Stimulated activated naive B cell treated with anti-CD40 and anti-IgM and Interleukin-4, amounts not matched to agents 10 μg/mL and 1 μg/mL and 100 μg/mL, for 72 hours (primary cell): ENCODE results near the gene CSNK1E.
"Not testable (repeated sequence)": the region's sequence is repeated elsewhere in the genome, so short reads cannot be mapped to it uniquely, and the experiment has no call there.

ENCODE experiments used
- ATAC-seq, 2 donors: fragments of 150-1000 bp; cut with Tn5 transposase; replicated peaks; 2 replicates each; pipeline ENCODE4 v1.10.0; 2021; ENCODE audit warnings: moderate library complexity in 1 of 2
- DNase-seq: peaks from one replicate; pipeline ENCODE4 v3.0.0; 2021
- H3K27ac Mint-ChIP-seq: one replicate; pipeline ENCODE4 v1.8.0; 2022; ENCODE audit warnings: mild to moderate bottlenecking, mixed read lengths
- H3K27me3 Mint-ChIP-seq, 2 donors: one replicate each; pipeline ENCODE4 v1.8.0; 2022; ENCODE audit warnings: mixed read lengths in 2 of 2
- H3K36me3 Mint-ChIP-seq, 2 donors: one replicate each; pipeline ENCODE4 v1.8.0; 2022; ENCODE audit warnings: mixed read lengths in 2 of 2, mild to moderate bottlenecking in 1 of 2
- H3K4me1 Mint-ChIP-seq, 2 donors: one replicate each; pipeline ENCODE4 v1.8.0; 2022; ENCODE audit warnings: mixed read lengths in 2 of 2, mild to moderate bottlenecking in 1 of 2
- H3K4me3 Mint-ChIP-seq, 2 donors: one replicate each; pipeline ENCODE4 v1.8.0; 2022; ENCODE audit warnings: mild to moderate bottlenecking in 2 of 2, mixed read lengths in 2 of 2, moderate library complexity in 1 of 2
- H3K9me3 Mint-ChIP-seq, 2 donors: one replicate each; pipeline ENCODE4 v1.8.0; 2022; ENCODE audit warnings: mixed read lengths in 2 of 2, mild to moderate bottlenecking in 1 of 2

The CSNK1E gene

DNA sequence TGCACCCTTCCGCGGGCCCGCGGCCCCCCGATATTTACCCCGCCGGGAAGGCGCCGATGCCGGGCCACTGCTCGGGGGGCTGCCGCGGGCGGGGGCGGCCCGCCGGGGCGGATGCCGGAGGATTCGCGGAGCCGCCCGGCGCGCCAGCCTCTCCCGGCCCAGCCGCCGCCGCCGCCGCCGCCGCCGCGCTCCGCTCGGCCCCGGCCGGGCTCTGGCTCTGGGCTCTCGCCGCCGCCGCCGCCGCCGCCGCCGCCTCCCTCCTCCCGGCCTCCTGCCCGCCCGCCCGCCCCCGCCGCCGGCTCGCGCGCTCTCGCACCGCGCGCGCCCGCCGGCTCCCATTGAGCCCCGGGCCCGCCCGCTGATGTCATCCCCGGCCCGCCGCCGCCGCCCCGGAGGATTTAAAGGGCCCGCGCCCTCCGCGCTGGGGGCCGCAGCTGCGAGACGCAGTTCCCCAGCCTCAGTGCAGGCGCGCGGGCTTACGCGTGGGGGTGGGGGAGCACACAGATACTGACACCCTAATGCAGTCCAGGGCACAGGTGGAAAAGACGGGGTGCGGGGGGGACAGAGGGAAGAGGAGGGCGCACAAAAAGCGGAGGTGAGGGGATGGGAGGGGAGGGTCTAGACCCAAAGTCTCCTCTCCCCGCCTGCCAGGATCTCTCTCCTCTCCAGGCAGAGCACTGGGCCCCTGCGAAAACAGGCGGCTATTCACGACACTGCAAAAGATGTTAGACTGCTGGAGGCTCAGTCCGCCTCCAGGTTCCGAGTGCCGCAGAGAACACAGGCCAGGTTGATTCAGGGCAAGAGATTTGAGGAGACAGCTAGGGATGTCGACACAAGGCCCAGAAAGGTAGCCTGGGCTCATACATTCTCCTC, at the start of gene CSNK1E:
CSNK1E (minus strand) TSS at position 312 of the 873 bp plus-strand sequence. CDS start 3,276 bp downstream, outside the sequence.
- DNase-seq: peak; percentile 49
- peak within 1 kb of the TSS; percentile 89 to 95 for H3K4me3 Mint-ChIP-seq
- H3K9me3 Mint-ChIP-seq: no peaks in the 10 kb centered on the region
- ATAC-seq: peak; percentile 62 to 73
- H3K4me1 Mint-ChIP-seq: peaks cover 44 to 56% of the 10 kb centered on the region in 2 donors
- peak within 1 kb of the TSS; percentile 92 for H3K27ac Mint-ChIP-seq
- peaks cover 9 to 22% of the 10 kb centered on the region in 2 donors for H3K36me3 Mint-ChIP-seq
- H3K27me3 Mint-ChIP-seq: no peaks in the 10 kb centered on the region

DNA sequence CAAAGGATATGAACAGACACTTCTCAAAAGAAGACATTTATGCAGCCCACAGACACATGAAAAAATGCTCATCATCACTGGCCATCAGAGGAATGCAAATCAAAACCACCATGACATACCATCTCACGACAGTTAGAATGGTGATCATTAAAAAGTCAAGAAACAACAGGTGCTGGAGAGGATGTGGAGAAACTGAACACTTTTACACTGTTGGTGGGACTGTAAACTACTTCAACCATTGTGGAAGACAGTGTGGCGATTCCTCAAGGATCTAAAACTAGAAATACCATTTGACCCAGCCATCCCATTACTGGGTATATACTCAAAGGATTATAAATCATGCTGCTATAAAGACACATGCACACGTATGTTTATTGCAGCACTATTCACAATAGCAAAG, 48.6 kb upstream of the CSNK1E start:
- not testable (repeated sequence) for H3K27me3 Mint-ChIP-seq, DNase-seq, H3K27ac Mint-ChIP-seq, H3K4me3 Mint-ChIP-seq, H3K9me3 Mint-ChIP-seq, ATAC-seq
- Mint-ChIP-seq H3K36me3 (peaks cover 21 to 32% of the 10 kb centered on the region in 2 donors), H3K4me1 (peaks cover 12 to 19% of the 10 kb centered on the region in 2 donors)

DNA sequence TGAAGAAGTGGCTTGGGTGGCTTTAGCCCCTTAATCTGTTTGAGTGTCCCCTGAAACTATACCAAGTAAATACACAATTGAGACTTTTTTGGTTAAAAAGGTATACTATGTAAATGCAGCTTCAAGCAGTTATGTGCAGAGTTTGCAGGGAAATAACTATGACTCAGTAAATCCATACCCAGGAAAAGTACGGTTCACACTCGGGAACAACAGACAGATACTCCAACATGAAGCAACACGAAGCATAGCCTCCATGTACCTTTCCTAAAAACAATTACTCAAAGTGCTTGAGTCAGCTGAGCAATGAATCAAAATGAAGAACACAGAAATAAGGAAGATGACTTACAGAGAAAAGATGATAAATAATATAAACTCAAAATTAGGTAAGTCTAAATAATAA, 47.9 kb upstream of the CSNK1E start:
- H3K27me3 Mint-ChIP-seq, H3K4me3 Mint-ChIP-seq, ATAC-seq, H3K27ac Mint-ChIP-seq, DNase-seq, H3K9me3 Mint-ChIP-seq: not testable (repeated sequence)
- peaks cover 21 to 28% of the 10 kb centered on the region in 2 donors for H3K36me3 Mint-ChIP-seq
- H3K4me1 Mint-ChIP-seq: peaks cover 10 to 17% of the 10 kb centered on the region in 2 donors

DNA sequence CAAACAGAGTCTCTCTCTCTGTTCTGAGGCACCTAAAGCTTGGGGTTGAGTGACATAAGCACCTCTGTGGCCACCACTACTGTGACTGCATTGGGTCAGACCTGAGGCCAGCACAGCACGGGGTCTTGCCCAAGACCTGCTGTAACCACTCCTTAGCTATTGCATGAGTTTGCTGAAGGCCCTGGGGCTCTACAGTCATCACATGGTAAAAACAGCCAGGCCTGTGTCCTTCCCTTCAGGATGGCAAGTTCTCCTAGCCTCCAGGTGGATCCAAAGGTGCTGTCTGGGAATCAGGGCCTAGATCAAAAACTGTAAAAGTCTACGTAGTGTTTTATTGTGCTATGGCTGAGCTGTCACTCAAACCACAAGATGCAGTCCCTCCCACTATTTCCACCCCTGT, 43.3 kb upstream of the CSNK1E start:
- H3K27me3 Mint-ChIP-seq, H3K27ac Mint-ChIP-seq, H3K9me3 Mint-ChIP-seq, H3K4me1 Mint-ChIP-seq, H3K4me3 Mint-ChIP-seq, ATAC-seq, DNase-seq: not testable (repeated sequence)
- peaks cover 22 to 27% of the 10 kb centered on the region in 2 donors for H3K36me3 Mint-ChIP-seq

DNA sequence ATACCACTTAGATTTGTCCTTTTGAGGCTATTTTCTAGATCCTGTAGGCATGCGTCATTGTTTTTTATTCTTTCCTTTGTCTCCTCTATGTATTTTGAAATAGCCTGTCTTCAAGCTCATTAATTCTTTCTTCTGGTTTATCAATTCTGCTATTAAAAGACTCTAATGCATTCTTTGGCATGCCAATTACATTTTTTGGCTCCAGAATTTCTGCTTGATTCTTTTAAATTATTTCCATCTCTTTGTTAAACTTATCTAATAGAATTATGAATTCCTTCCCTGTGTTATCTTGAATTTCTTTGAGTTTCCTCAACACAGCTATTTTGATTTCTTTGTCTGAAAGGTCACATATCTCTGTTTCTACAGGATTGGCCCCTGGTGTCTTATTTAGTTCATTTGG, 42.6 kb upstream of the CSNK1E start:
- not testable (repeated sequence) for H3K27ac Mint-ChIP-seq, H3K4me3 Mint-ChIP-seq, H3K9me3 Mint-ChIP-seq, DNase-seq, H3K27me3 Mint-ChIP-seq, H3K4me1 Mint-ChIP-seq, ATAC-seq
- peaks cover 21 to 25% of the 10 kb centered on the region in 2 donors for H3K36me3 Mint-ChIP-seq

DNA sequence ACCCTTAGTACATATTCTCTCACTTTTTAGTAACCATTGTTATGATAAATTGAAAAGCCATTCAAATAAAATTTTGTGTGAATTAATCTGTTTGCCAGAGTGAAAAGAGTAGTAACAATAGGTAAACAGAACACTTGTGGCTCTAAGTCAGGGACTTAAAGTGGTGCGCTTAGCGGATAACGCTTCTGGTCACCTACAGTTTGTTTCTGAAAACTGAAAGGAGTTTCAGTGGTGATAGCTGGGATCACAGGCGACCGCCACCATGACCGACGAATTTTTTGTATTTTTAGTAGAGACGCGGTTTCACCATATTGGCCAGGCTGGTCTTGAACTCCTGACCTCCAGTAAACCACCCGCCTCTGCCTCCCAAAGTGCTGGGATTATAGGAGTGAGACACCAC, 40.7 kb upstream of the CSNK1E start:
- ATAC-seq, H3K4me1 Mint-ChIP-seq: not testable (repeated sequence)

DNA sequence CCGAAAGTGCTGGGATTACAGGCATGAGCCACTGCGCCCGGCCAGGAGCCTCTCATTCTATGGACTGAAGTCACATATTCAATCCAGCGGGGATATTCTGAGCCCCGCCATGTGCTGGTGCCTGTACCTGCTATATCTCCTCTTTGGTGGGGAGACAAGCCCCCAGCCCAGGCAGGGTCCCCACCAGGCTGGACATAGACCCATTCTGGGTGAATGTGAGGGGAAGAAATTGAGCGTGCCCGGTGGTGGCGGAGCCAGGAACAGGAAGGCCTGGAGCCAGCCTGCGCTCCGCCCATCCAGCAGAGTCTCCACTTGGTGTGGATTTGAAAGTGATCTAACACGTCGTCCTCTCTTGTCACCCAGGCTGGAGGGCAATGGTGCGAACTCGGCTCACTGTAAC, 38.0 kb upstream of the CSNK1E start:
- no peaks in the 10 kb centered on the region for H3K27me3 Mint-ChIP-seq
- DNase-seq: no peak
- no peak for ATAC-seq
- H3K27ac Mint-ChIP-seq: peak overlapping the region; percentile 47
- no peak overlapping the region for H3K4me3 Mint-ChIP-seq
- peaks cover 1 to 15% of the 10 kb centered on the region in 2 donors for H3K4me1 Mint-ChIP-seq
- peaks cover 24 to 33% of the 10 kb centered on the region in 2 donors for H3K36me3 Mint-ChIP-seq
- no peaks in the 10 kb centered on the region for H3K9me3 Mint-ChIP-seq

More for the DNA sequence above, 40.7 kb upstream of the CSNK1E start:
- not testable (repeated sequence) for H3K4me3 Mint-ChIP-seq, H3K27me3 Mint-ChIP-seq, H3K27ac Mint-ChIP-seq, DNase-seq, H3K9me3 Mint-ChIP-seq
- H3K36me3 Mint-ChIP-seq: peaks cover 15 to 23% of the 10 kb centered on the region in 2 donors

DNA sequence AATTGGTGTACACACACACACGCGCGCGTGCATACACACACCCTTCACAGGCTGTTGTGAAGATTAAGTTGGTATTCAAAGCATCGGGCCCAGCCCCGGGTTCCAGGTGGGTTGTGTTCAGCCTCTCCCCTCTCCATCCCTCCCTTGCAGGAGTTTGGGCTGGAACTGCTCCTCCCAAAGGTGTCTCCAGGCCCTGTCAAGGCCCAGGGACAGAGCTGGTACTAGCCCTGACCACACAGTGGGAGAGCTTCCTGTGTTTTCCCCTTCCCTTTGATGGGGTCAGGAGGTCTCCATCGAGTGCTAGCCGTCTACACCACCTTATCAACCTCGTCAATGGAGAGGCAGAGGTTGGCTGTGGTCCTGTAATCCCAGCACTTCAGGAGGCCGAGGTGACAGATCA, 36.5 kb upstream of the CSNK1E start:
- Mint-ChIP-seq H3K27me3 (no peaks in the 10 kb centered on the region), H3K4me3 (no peak overlapping the region), H3K9me3 (no peaks in the 10 kb centered on the region), H3K27ac (no peak overlapping the region), H3K4me1 (peaks cover 4 to 21% of the 10 kb centered on the region in 2 donors), H3K36me3 (peaks cover 12 to 24% of the 10 kb centered on the region in 2 donors)
- DNase-seq: no peak
- ATAC-seq: peak; percentile 12 to 15

DNA sequence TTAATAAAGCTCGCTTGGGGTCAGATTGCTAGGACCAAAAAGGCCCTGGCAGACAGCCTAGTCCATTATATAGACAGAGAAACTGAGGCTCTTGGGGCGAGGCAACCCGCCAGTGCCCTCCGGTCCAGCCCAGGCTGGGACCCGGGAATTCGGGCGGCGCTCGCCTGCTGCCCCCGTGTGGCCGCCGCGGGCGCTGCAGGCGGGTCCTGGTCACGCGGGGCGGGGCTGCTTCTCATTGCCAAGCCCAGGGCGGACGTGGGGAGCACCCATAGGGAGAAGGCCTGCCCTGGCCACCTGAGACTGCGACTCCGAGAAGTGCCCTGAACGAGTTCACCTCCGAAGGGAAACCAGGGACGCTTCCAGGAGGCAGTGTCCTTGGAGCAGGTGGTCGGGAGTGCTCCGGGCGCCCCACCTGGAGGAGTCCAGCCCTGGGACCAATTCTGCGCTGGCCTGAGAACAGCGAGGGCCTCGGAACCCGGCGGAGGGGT, 36.0 kb upstream of the CSNK1E start:
- Mint-ChIP-seq H3K9me3 (no peaks in the 10 kb centered on the region), H3K27ac (peak overlapping the region; percentile 91), H3K27me3 (no peaks in the 10 kb centered on the region), H3K4me1 (peaks cover 6 to 27% of the 10 kb centered on the region in 2 donors), H3K4me3 (no peak overlapping the region), H3K36me3 (peaks cover 11 to 23% of the 10 kb centered on the region in 2 donors)
- DNase-seq (peak; percentile 54), ATAC-seq (peak; percentile 67 to 68)

DNA sequence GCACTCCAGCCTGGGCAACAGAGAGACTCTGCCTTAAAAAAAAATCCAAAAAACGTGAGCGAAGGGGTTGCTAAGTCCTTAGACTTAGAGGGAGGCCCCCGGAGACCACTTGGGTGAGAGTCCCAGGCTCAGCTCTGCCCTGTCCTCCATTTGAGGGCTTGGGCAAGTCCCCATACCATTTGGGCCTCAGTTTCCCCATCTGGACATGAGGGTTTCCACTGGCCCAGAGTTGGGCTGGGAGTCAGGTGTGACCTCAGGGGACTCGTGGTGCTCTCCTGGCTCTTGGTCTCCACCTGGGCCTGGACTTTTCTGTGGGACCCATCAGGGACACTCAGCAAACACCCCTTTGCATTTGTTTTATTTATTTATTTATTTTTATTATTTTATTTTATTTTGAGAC, 35.2 kb upstream of the CSNK1E start:
- Mint-ChIP-seq H3K9me3 (no peaks in the 10 kb centered on the region), H3K36me3 (peaks cover 11 to 23% of the 10 kb centered on the region in 2 donors), H3K4me3 (no peak overlapping the region), H3K27me3 (peaks cover 0 to under 1% of the 10 kb centered on the region in 2 donors), H3K4me1 (peaks cover 11 to 34% of the 10 kb centered on the region in 2 donors), H3K27ac (no peak overlapping the region)
- ATAC-seq: no peak
- no peak for DNase-seq

DNA sequence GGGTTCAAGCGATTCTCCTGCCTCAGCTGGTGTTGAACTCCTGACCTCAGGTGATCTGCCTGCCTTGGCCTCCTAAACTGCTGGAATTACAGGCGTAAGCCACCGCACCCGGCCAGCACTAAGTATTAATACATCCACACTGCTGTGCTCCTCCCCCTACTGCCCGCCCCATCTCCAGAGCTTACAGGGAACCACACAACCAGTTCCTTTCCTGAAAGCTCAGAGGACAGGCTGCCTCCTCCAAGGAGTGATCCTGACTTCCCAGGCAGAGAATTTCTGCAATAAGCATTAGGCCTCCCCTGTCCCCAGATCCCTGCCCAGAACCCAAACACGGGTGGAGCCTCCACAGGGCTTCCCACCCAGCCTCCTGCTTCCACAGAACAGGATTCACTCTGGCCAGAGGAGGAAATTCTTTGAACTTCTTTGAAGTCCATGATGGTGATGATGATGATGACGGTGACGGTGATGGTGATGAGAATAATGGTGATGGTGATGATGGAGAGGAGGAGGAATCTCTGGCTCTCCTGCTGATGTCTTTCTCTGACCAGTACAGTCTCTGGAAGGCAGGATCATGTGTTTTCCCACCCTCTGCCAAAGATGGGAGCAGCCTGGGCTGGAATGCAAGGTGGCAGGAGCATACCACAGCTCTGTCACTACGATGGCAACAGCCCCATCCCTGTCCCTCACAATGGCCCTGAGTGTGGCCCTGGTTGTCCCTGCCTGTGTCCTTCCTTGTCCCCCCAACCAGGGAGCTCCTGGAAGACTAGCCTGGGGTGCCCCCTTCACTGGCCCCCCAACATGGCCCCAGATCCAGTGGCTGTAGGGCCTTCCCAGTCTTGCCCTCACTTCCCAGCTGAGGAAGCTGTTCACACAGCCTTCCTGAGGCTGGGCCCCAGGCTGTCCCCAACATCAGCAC, 33.5 kb upstream of the CSNK1E start:
- ATAC-seq (no peak), DNase-seq (no peak)
- Mint-ChIP-seq H3K27ac (peak overlapping the region; percentile 88), H3K4me1 (peaks cover 18 to 44% of the 10 kb centered on the region in 2 donors), H3K36me3 (peaks cover 11 to 21% of the 10 kb centered on the region in 2 donors), H3K4me3 (peak overlapping the region in 1 of 2 donors; percentile 19), H3K9me3 (no peaks in the 10 kb centered on the region), H3K27me3 (peaks cover 0 to 5% of the 10 kb centered on the region in 2 donors)

DNA sequence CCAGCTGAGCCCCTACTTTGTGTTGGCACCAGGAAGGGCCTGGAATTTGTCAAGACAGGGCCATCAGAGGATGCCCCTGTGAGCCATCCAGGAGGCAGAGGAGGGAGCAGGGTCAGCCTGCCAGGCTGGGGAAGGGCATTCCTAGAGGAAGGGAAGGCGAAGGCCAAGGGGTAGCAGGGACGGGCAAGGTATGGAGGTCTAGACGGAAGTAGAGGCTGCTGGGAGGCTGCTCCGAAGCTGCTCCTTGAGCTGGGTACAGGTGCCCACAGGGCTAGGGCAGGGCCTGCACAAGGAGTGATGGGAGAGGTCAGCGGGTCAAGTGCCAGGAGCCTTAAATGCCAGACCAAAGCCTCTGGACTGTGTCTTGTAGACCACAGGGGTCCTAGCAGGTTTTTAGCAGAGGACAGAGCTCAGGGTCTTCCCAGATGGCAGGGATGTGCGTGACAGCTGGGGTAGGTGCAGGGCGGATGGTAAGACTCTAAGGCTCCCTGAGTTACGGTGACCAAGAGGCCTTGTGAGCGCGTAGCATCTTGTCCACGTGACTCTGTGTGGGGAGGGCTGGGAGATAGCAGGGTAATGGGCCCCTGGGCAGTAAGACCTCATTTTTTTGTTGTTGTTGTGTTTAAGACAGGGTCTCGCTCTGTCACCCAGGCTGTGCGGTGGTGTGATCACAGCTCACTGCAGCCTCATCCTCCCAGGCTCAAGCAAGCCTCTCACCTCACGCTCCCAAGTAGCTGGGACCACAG, 31.7 kb upstream of the CSNK1E start:
- Mint-ChIP-seq H3K36me3 (peaks cover 11 to 14% of the 10 kb centered on the region in 2 donors), H3K9me3 (no peaks in the 10 kb centered on the region), H3K27me3 (peaks cover 0 to 5% of the 10 kb centered on the region in 2 donors)

DNA sequence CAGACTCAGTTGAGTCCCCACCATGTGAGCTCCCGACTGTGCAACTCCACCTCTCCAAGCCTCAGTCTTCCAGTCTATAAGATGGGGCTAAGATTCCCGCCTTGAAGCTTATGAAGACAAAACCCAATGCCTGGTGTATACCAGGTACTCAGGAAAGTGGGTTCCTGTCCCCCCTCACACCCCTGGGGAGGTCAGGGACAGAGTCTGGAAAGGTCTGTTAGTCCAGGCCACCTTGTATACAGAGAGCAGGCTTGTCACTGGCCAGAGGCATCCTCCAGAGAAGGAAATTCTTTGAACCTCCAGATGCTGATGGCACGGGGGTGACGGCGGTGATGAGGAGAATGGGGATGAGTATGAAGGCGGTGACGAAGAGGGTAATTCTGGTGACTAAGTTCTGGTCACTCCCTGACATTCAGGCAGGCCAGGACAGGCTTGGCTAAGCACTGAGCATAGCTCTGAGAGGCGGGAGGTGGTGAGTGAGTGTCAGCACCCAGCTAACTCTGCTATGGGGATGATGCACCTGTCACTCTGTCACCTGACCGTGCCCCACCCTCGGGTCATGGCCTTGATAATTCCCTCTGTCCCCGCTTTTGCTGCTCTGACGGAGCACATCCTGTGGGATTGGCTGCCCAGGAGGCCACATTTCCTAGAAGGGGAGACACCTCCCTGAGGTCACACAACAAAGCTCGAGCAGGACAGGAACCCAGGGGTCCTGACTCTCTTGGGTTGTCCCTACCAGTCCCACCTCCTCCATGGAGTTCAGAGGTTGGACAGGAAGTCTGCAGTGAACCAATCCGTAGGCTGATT, 30.9 kb upstream of the CSNK1E start:
- Mint-ChIP-seq H3K36me3 (peaks cover 10 to 12% of the 10 kb centered on the region in 2 donors), H3K4me3 (no peak overlapping the region), H3K4me1 (peaks cover 18 to 38% of the 10 kb centered on the region in 2 donors), H3K27ac (peak overlapping the region; percentile 82), H3K27me3 (peaks cover 0 to 5% of the 10 kb centered on the region in 2 donors), H3K9me3 (no peaks in the 10 kb centered on the region)
- DNase-seq (no peak), ATAC-seq (peak; percentile 26 to 51)

More for the DNA sequence above, 31.7 kb upstream of the CSNK1E start:
- no peak for ATAC-seq
- peaks cover 18 to 42% of the 10 kb centered on the region in 2 donors for H3K4me1 Mint-ChIP-seq
- no peak for DNase-seq
- H3K27ac Mint-ChIP-seq: peak overlapping the region; percentile 82
- H3K4me3 Mint-ChIP-seq: no peak overlapping the region
